Endothelial cell (in vitro differentiated cells): Measurements from ENCODE around the gene CDH23. TPM values are rescaled to one million over a fixed set of nuclear protein-coding genes. Genes with fewer than 3 reads are reported as not detected.

Source experiments
- DNase-seq: peaks from one replicate; pipeline ENCODE4 v3.0.0; 2021; ENCODE audit warnings: low spot score
- H3K27ac Mint-ChIP-seq: one replicate; pipeline ENCODE4 v1.8.0; 2021; ENCODE audit warnings: mixed read lengths, inconsistent platforms; ENCODE audit not compliant: unreplicated experiment
- H3K27me3 Mint-ChIP-seq: one replicate; pipeline ENCODE4 v1.8.0; 2021; ENCODE audit warnings: mild to moderate bottlenecking, moderate library complexity, mixed read lengths, inconsistent platforms; ENCODE audit not compliant: unreplicated experiment
- H3K36me3 Mint-ChIP-seq: one replicate; pipeline ENCODE4 v1.8.0; 2021; ENCODE audit warnings: mild to moderate bottlenecking, low read depth, mixed read lengths, inconsistent platforms; ENCODE audit not compliant: unreplicated experiment
- H3K4me1 Mint-ChIP-seq: one replicate; pipeline ENCODE4 v1.8.0; 2021; ENCODE audit warnings: mild to moderate bottlenecking, mixed read lengths, inconsistent platforms; ENCODE audit not compliant: unreplicated experiment
- H3K4me3 Mint-ChIP-seq: one replicate; pipeline ENCODE4 v1.8.0; 2021; ENCODE audit warnings: mild to moderate bottlenecking, mixed read lengths, inconsistent platforms; ENCODE audit not compliant: unreplicated experiment
- H3K9me3 Mint-ChIP-seq: one replicate; pipeline ENCODE4 v1.8.0; 2021; ENCODE audit warnings: mixed read lengths, inconsistent platforms; ENCODE audit not compliant: unreplicated experiment
- total RNA-seq: library from RNA; stranded (reverse); fragmentation: NEBNext Ultra II Directional; extraction: Animal tissue kit (Norgen Biotek cat#: 25700); gene quantifications from one replicate; pipeline ENCODE4 v1.2.1, GENCODE V29; 2021; ENCODE audit not compliant: unreplicated experiment
- TF ChIP-seq, protein P1 (sequence below): fragments of 200-600 bp; sonication (generic); IDR thresholded peaks from one replicate; pipeline ENCODE4 v1.5.0; 2021; ENCODE audit warnings: antibody characterized with exemption; ENCODE audit not compliant: unreplicated experiment

CDH23 gene
- total RNA-seq, 1 donor from 2014 or later: 0.54 TPM

DNA sequence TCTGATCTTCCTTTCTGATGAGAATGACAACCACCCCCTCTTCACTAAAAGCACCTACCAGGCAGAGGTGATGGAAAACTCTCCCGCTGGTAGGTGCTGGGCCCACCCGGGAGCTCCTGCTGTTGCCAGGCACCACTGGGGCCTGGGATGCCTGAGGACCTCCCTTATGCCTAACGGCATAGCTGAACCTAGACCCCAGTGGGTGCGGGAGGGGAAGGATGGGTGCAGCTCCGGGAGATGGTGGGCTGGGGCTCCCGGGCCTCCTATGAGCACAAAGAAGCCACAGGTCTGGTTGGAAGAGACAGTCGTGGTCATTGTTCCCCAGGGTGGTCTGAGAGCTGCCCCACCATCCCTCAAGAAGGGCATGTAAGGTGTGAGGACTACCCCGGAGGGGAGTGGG is 392.2 kb downstream of the CDH23 start:
- no peak overlapping the region for H3K27ac Mint-ChIP-seq
- TF ChIP-seq, protein P1, sequence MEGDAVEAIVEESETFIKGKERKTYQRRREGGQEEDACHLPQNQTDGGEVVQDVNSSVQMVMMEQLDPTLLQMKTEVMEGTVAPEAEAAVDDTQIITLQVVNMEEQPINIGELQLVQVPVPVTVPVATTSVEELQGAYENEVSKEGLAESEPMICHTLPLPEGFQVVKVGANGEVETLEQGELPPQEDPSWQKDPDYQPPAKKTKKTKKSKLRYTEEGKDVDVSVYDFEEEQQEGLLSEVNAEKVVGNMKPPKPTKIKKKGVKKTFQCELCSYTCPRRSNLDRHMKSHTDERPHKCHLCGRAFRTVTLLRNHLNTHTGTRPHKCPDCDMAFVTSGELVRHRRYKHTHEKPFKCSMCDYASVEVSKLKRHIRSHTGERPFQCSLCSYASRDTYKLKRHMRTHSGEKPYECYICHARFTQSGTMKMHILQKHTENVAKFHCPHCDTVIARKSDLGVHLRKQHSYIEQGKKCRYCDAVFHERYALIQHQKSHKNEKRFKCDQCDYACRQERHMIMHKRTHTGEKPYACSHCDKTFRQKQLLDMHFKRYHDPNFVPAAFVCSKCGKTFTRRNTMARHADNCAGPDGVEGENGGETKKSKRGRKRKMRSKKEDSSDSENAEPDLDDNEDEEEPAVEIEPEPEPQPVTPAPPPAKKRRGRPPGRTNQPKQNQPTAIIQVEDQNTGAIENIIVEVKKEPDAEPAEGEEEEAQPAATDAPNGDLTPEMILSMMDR: no peak
- DNase-seq: no peak
- H3K36me3 Mint-ChIP-seq: no peaks in the 10 kb centered on the region
- no peak overlapping the region for H3K4me3 Mint-ChIP-seq
- no peaks in the 10 kb centered on the region for H3K4me1 Mint-ChIP-seq
- H3K27me3 Mint-ChIP-seq: peaks cover 4% of the 10 kb centered on the region
- no peaks in the 10 kb centered on the region for H3K9me3 Mint-ChIP-seq

DNA sequence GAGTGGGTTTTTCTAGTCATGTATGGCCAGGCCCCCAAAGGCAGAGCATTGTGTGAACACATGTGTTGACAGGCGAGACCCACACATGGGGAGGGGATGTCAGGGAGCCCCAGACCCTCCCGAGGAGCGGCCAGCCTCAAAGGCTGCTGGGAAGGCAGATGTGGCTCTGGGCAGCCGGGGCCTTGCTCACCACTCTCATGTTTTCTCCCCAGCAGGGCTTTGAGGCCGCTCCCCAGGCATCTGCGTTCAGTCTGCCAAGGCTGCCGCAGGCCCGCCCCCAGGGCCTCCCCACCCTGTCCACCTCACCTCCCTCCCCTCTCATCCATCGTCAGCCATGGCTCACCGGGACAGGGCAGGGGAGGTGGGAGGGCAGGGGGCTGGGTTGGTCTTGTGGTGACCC is 393.2 kb downstream of the CDH23 start:
- Mint-ChIP-seq H3K4me1 (no peaks in the 10 kb centered on the region), H3K27me3 (peaks cover 4% of the 10 kb centered on the region), H3K36me3 (no peaks in the 10 kb centered on the region), H3K27ac (no peak overlapping the region), H3K9me3 (no peaks in the 10 kb centered on the region), H3K4me3 (no peak overlapping the region)
- no peak for DNase-seq
- TF ChIP-seq, protein P1: no peak

DNA sequence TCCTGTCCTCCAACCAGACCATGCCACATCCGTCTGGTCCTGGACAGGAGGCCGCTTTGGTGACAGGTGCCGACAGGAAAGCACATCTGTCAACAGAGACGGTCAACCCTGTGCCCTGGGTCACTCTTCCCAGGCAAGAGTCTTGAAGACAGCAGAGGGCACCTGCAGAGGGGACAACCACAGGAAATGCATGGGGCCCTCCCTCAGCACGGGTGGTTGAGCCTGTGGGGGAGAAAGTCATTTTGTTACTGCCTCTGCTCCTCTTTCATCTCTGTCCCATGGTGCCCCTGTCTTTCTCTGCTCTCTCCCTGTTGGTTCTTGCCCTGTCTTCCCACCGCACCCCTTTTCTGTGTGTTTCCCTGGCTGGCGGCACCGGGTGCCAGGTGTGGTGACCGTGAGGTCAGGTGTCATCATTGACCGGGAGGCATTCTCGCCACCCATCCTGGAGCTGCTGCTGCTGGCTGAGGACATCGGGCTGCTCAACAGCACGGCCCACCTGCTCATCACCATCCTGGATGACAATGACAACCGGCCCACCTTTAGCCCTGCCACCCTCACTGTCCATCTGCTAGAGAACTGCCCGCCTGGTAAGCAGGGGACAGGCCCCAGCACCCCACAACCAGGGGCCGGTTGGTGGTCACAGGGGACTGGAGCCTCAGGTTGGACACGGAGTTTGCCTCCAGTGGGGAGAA is 394.2 kb downstream of the CDH23 start:
- Mint-ChIP-seq H3K9me3 (no peaks in the 10 kb centered on the region), H3K4me3 (no peak overlapping the region), H3K36me3 (no peaks in the 10 kb centered on the region), H3K27ac (no peak overlapping the region), H3K4me1 (no peaks in the 10 kb centered on the region), H3K27me3 (peaks cover 4% of the 10 kb centered on the region)
- TF ChIP-seq, protein P1: no peak
- no peak for DNase-seq

DNA sequence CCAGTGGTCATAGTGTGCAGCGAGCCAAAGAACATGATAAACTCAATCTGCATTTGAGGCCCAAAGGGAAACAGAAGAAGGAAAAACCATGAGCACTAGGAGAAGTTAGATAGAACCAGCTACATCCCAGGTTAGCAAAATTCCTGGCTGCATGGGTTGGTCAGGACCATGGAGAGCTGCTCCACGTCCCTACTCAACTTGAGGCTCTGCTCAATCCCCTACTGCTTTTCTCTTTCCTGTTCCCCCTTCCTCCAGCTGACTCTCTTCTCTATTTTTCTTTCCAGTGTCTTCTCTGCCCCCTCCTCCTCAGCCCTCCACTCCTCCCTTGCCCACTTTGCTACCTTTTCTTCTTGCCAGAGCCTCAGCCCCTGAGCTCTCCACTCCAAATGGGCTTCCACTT is 398.5 kb downstream of the CDH23 start:
- H3K36me3 Mint-ChIP-seq: no peaks in the 10 kb centered on the region
- H3K27ac Mint-ChIP-seq: no peak overlapping the region
- TF ChIP-seq, protein P1: no peak
- no peaks in the 10 kb centered on the region for H3K27me3 Mint-ChIP-seq
- H3K4me3 Mint-ChIP-seq: no peak overlapping the region
- peak; percentile 54 for DNase-seq
- H3K9me3 Mint-ChIP-seq: no peaks in the 10 kb centered on the region
- H3K4me1 Mint-ChIP-seq: no peaks in the 10 kb centered on the region

DNA sequence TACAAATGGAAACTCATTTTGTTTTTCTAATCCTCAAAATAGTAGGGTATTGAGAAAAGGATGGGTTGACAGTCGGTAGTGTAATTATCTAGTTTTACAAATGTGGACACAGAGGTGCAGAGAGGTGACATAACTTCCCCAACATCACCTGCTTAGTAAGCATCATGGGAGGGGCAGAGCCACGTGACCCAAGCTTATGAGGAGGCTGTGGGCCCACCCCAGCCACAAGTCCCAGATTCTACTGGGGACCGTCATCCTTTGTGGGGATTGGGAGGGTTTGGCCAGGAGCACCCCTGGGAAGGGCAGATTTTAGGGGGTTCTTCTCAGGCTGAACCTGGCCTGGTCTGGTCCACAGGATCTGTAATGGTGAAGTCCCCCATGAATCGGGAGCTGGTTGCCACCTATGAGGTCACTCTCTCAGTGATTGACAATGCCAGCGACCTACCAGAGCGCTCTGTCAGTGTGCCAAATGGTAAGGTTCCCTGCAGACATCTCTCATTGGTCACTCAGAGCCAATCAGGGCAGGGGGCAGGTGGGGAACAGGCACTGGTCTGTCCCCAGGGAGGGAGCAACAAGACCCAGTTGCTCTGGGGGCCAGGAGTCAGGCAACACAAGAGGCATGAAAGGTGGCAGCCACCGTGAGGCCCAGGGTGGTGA is 400.2 kb downstream of the CDH23 start:
- no peaks in the 10 kb centered on the region for H3K9me3 Mint-ChIP-seq
- no peaks in the 10 kb centered on the region for H3K36me3 Mint-ChIP-seq
- H3K4me1 Mint-ChIP-seq: no peaks in the 10 kb centered on the region
- no peak for DNase-seq
- TF ChIP-seq, protein P1: no peak
- H3K27ac Mint-ChIP-seq: no peak overlapping the region
- no peak overlapping the region for H3K4me3 Mint-ChIP-seq
- H3K27me3 Mint-ChIP-seq: peaks cover 1% of the 10 kb centered on the region
